Osteocyte (in vitro differentiated cells): ENCODE results near the gene ZFPL1. TPM values are rescaled to one million over a fixed set of nuclear protein-coding genes. Genes with fewer than 3 reads are reported as not detected.

Source experiments
- DNase-seq: peaks from one replicate; pipeline ENCODE4 v3.0.0; 2021; ENCODE audit warnings: mixed read lengths; ENCODE audit not compliant: unreplicated experiment; ENCODE audit errors: extremely low spot score
- H3K27ac Mint-ChIP-seq: one replicate; pipeline ENCODE4 v1.8.0; 2021; ENCODE audit warnings: mild to moderate bottlenecking, mixed read lengths; ENCODE audit not compliant: unreplicated experiment
- H3K27me3 Mint-ChIP-seq: one replicate; pipeline ENCODE4 v1.8.0; 2021; ENCODE audit warnings: mixed read lengths; ENCODE audit not compliant: unreplicated experiment
- H3K36me3 Mint-ChIP-seq: one replicate; pipeline ENCODE4 v1.8.0; 2021; ENCODE audit warnings: mixed read lengths; ENCODE audit not compliant: unreplicated experiment
- H3K4me1 Mint-ChIP-seq: one replicate; pipeline ENCODE4 v1.8.0; 2021; ENCODE audit warnings: mixed read lengths; ENCODE audit not compliant: unreplicated experiment
- H3K4me3 Mint-ChIP-seq: one replicate; pipeline ENCODE4 v1.8.0; 2021; ENCODE audit warnings: mild to moderate bottlenecking, moderate library complexity, mixed read lengths; ENCODE audit not compliant: unreplicated experiment
- H3K9me3 Mint-ChIP-seq: one replicate; pipeline ENCODE4 v1.8.0; 2021; ENCODE audit warnings: mixed read lengths; ENCODE audit not compliant: unreplicated experiment
- CTCF ChIP-seq: fragments of 200-600 bp; sonication (generic); IDR thresholded peaks from 2 replicates; pipeline ENCODE4 v1.5.0; 2021; ENCODE audit warnings: antibody characterized with exemption, mild to moderate bottlenecking, moderate library complexity
- total RNA-seq: library from RNA; stranded (reverse); gene quantifications from 2 replicates; pipeline ENCODE4 v1.2.1, GENCODE V29; 2021

The ZFPL1 gene
- total RNA-seq, 1 donor from 2014 or later = 55.3 TPM

- TF ChIP-seq CTCF = no peak
- H3K36me3 Mint-ChIP-seq = peaks cover 15% of the 10 kb centered on the region
- no peaks in the 10 kb centered on the region for H3K27me3 Mint-ChIP-seq
- no peak for DNase-seq
- no peaks in the 10 kb centered on the region for H3K9me3 Mint-ChIP-seq
- peaks cover 12% of the 10 kb centered on the region for H3K4me1 Mint-ChIP-seq
- H3K4me3 Mint-ChIP-seq = no peak overlapping the region
- no peak overlapping the region for H3K27ac Mint-ChIP-seq
These were observed 43.6 kb downstream of the ZFPL1 start for GRCh38 chr11:65127473-65128181.

- no peak overlapping the region for H3K4me3 Mint-ChIP-seq
- no peak for TF ChIP-seq CTCF
- no peaks in the 10 kb centered on the region for H3K9me3 Mint-ChIP-seq
- no peaks in the 10 kb centered on the region for H3K27me3 Mint-ChIP-seq
- H3K4me1 Mint-ChIP-seq = peaks cover 15% of the 10 kb centered on the region
- DNase-seq = no peak
- H3K27ac Mint-ChIP-seq = no peak overlapping the region
- peaks cover 15% of the 10 kb centered on the region for H3K36me3 Mint-ChIP-seq
These were observed 44.4 kb downstream of the ZFPL1 start for GRCh38 chr11:65128182-65129145.

- H3K9me3 Mint-ChIP-seq = no peaks in the 10 kb centered on the region
- no peak overlapping the region for H3K4me3 Mint-ChIP-seq
- no peak overlapping the region for H3K27ac Mint-ChIP-seq
- H3K27me3 Mint-ChIP-seq = no peaks in the 10 kb centered on the region
- peak; percentile 82 for DNase-seq
- H3K4me1 Mint-ChIP-seq = peaks cover 13% of the 10 kb centered on the region
- peaks cover 12% of the 10 kb centered on the region for H3K36me3 Mint-ChIP-seq
- no peak for TF ChIP-seq CTCF
These were observed 45.8 kb downstream of the ZFPL1 start for GRCh38 chr11:65129649-65130441.

GRCh38 chr11:65130631-65131416 is 46.8 kb downstream of the ZFPL1 start:
- Mint-ChIP-seq H3K4me1 (peaks cover 19% of the 10 kb centered on the region), H3K27me3 (no peaks in the 10 kb centered on the region), H3K27ac (no peak overlapping the region), H3K4me3 (no peak overlapping the region), H3K9me3 (no peaks in the 10 kb centered on the region), H3K36me3 (peaks cover 12% of the 10 kb centered on the region)
- no peak for TF ChIP-seq CTCF
- DNase-seq = peak; percentile 84
